PC-9 (cell line): Measurements from ENCODE around the gene TRIM42. TPM values are rescaled to one million over a fixed set of nuclear protein-coding genes. Genes with fewer than 3 reads are reported as not detected.

Experiments used
- Bru-seq: library from RNA; stranded (reverse); fragments of 400-500 nt; gene quantifications from one replicate; lab custom pipeline; 2021; lab: Mats Ljungman, UMichigan
- BruChase-seq, 2 experiments: library from RNA; stranded (reverse); fragments of 400-500 nt; gene quantifications; one replicate each; lab custom pipeline; 2021; lab: Mats Ljungman, UMichigan
- BruUV-seq: library from RNA; stranded (reverse); fragments of 400-500 nt; replicated peaks from 2 replicates; lab custom pipeline; 2021; lab: Mats Ljungman, UMichigan
- CTCF ChIA-PET: fragments of 300-600 bp; sonication (Branson Sonifier 250); formaldehyde crosslinking; loops from one replicate; lab custom pipeline; 2022; ENCODE audit warnings: antibody characterized with exemption; lab: Charles Lee
- POLR2A ChIA-PET: fragments of 300-600 bp; sonication (Branson Sonifier 250); formaldehyde crosslinking; loops from one replicate; lab custom pipeline; 2022; ENCODE audit warnings: antibody characterized with exemption; ENCODE audit not compliant: unreplicated experiment; lab: Charles Lee
- DNase-seq, 2 experiments: peaks; one replicate each; pipeline versions ENCODE4 v3.0.0 to v3.0.0-alpha.2; 2015 to 2022; ENCODE audit warnings: mixed read lengths in 1 of 2
- H2AFZ ChIP-seq: fragments of 200-600 bp; sonication (generic); 2 replicates; pipeline ENCODE4 v1.8.1; 2017; ENCODE audit warnings: antibody characterized with exemption
- H3F3A ChIP-seq: fragments of 200-600 bp; sonication (generic); 2 replicates; pipeline ENCODE4 v1.8.1; 2017; ENCODE audit warnings: antibody characterized with exemption, mild to moderate bottlenecking, low read depth; ENCODE audit not compliant: insufficient read depth
- H3K27ac ChIP-seq: fragments of 200-600 bp; sonication (generic); 2 replicates; pipeline ENCODE4 v1.6.1; 2016; ENCODE audit warnings: mixed run types
- H3K27me3 ChIP-seq: fragments of 200-600 bp; sonication (generic); 2 replicates; pipeline ENCODE4 v1.6.1; 2016; ENCODE audit warnings: low read depth, mixed run types; ENCODE audit not compliant: insufficient read depth
- H3K36me3 ChIP-seq: fragments of 200-600 bp; sonication (generic); 2 replicates; pipeline ENCODE4 v1.6.1; 2016; ENCODE audit warnings: low read depth, mixed run types
- H3K4me1 ChIP-seq: fragments of 200-600 bp; sonication (generic); replicated peaks from 2 replicates; pipeline ENCODE4 v1.6.1; 2016; ENCODE audit warnings: mixed run types; ENCODE audit not compliant: insufficient read depth
- H3K4me2 ChIP-seq: fragments of 200-600 bp; sonication (generic); 2 replicates; pipeline ENCODE4 v1.6.1; 2017; ENCODE audit warnings: mixed run types
- H3K4me3 ChIP-seq: fragments of 200-600 bp; sonication (generic); 2 replicates; pipeline ENCODE4 v1.6.1; 2016; ENCODE audit warnings: mixed run types
- H3K79me2 ChIP-seq: fragments of 200-600 bp; sonication (generic); 2 replicates; pipeline ENCODE4 v1.6.1; 2017; ENCODE audit warnings: low read depth, mixed run types
- H3K9me2 ChIP-seq: fragments of 200-600 bp; sonication (generic); 2 replicates; pipeline ENCODE4 v1.8.1; 2017; ENCODE audit warnings: mild to moderate bottlenecking; ENCODE audit not compliant: insufficient read depth
- H3K9me3 ChIP-seq: fragments of 200-600 bp; sonication (generic); 2 replicates; pipeline ENCODE4 v1.8.1; 2016; ENCODE audit warnings: low read depth; ENCODE audit not compliant: insufficient read depth
- H4K20me1 ChIP-seq: fragments of 200-600 bp; sonication (generic); 2 replicates; pipeline ENCODE4 v1.8.1; 2017; ENCODE audit not compliant: insufficient read depth
- EZH2 ChIP-seq: fragments of 200-600 bp; sonication (generic); IDR thresholded peaks from 2 replicates; pipeline ENCODE4 v1.8.0; 2017; ENCODE audit warnings: antibody characterized with exemption, low read depth
- intact Hi-C: fragments of 100-400 bp; cut with micrococcal nuclease; formaldehyde crosslinking; loops from one replicate; pipeline ENCODE4 v1.10.0; 2022; ENCODE audit not compliant: unreplicated experiment
- long read RNA-seq: library from polyadenylated mRNA; stranded (forward); transcript quantifications from one replicate; pipeline ENCODE4 v2.0.0, GENCODE V29; 2022
- total RNA-seq: library from RNA; stranded (reverse); gene quantifications from 2 replicates; pipeline ENCODE4 v1.2.3, GENCODE V29; 2021
- TF ChIP-seq, protein P1 (sequence below): fragments of 200-600 bp; sonication (generic); conservative IDR thresholded peaks from 2 replicates; pipeline ENCODE4 v1.6.1; 2017; ENCODE audit warnings: mixed run types, antibody characterized with exemption, mild to moderate bottlenecking, moderate library complexity

TRIM42 gene
- not detected in 2 replicates for total RNA-seq
- not detected for Bru-seq, nascent RNA
- not detected for BruChase-seq, experiment 1, labeled RNA remaining after a 2-hour chase
- not detected for BruChase-seq, experiment 2, labeled RNA remaining after a 6-hour chase
- long read RNA-seq = 0 reads

DNA sequence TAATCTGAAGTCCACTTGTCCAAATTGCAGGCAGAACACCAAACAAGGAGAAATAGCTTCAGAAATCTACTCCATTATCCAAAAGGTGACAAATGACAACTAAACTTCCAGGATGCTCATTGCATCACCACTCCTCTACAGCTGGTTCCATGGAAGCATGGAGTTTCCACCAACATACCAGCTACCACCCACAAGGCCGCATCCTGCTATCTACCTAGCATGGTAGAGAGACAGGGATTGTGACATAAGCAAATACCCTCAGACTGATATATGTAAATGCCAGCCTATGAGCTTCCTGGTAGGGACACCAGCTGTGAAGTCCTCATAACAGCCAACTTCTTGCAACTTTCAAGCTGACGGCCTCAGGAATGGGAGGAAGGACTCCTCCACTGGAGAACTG, at the start of gene TRIM42:
TSS of gene TRIM42 (plus strand) at position 301 of the 400 bp plus-strand sequence. CDS start 166 bp downstream, outside the sequence.
- Histone ChIP-seq H3K4me2 (no peak within 1 kb of the TSS), H2AFZ (no peak within 1 kb of the TSS), H3K36me3 (no peaks in the 10 kb centered on the region), H4K20me1 (no peaks in the 10 kb centered on the region), H3F3A (no peaks in the 10 kb centered on the region), H3K9me2 (no peaks in the 10 kb centered on the region), H3K4me1 (no peaks in the 10 kb centered on the region), H3K4me3 (no peak within 1 kb of the TSS), H3K27me3 (no peaks in the 10 kb centered on the region), H3K79me2 (no peaks in the 10 kb centered on the region), H3K9me3 (no peaks in the 10 kb centered on the region), H3K27ac (no peak within 1 kb of the TSS)
- TF ChIP-seq, protein P1, sequence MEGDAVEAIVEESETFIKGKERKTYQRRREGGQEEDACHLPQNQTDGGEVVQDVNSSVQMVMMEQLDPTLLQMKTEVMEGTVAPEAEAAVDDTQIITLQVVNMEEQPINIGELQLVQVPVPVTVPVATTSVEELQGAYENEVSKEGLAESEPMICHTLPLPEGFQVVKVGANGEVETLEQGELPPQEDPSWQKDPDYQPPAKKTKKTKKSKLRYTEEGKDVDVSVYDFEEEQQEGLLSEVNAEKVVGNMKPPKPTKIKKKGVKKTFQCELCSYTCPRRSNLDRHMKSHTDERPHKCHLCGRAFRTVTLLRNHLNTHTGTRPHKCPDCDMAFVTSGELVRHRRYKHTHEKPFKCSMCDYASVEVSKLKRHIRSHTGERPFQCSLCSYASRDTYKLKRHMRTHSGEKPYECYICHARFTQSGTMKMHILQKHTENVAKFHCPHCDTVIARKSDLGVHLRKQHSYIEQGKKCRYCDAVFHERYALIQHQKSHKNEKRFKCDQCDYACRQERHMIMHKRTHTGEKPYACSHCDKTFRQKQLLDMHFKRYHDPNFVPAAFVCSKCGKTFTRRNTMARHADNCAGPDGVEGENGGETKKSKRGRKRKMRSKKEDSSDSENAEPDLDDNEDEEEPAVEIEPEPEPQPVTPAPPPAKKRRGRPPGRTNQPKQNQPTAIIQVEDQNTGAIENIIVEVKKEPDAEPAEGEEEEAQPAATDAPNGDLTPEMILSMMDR = no peak
- TF ChIP-seq EZH2 = no peak
- BruUV-seq = no TSS peak
- ChIA-PET CTCF (no interaction called here), POLR2A (no interaction called here)
- intact Hi-C loops = no loop called here
- no peak for DNase-seq

DNA sequence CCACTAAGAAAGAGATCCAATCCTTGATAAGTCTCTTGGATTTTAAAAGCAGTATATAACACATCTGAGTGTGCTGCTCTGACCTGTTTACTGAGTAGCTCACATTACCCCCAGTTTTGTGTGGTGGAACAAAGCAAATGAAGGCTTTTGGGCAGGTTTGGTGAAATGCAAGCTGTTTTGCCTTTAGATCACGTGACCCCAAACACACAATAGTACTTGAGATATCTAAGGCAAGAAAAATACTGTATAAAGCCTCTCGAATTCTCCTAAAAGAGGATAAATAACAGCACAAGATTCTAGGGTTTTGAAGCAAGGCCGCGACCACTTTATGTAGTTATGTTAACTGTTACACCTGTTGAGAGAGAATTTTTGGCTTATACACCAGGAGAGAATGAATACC, 49.3 kb upstream of the TRIM42 start:
- H2AFZ ChIP-seq = no peak overlapping the region
- no TSS peak for BruUV-seq
- no peaks in the 10 kb centered on the region; the same call in 1 of the 2 replicates for H3K9me3 ChIP-seq
- TF ChIP-seq EZH2 = no peak
- TF ChIP-seq, protein P1 = no peak
- no peak overlapping the region for H3K4me3 ChIP-seq
- no peaks in the 10 kb centered on the region for H3K36me3 ChIP-seq
- ChIA-PET POLR2A (no interaction called here), CTCF (no interaction called here)
- H3K9me2 ChIP-seq = no peaks in the 10 kb centered on the region
- intact Hi-C loops = loop anchor here (2.0 kb wide), 1 partner anchor 188 kb away; no protein-coding TSS in a partner anchor
- H3F3A ChIP-seq = peaks cover 16% of the 10 kb centered on the region
- H3K79me2 ChIP-seq = no peaks in the 10 kb centered on the region
- peak overlapping the region; percentile 72 for H3K27ac ChIP-seq
- H4K20me1 ChIP-seq = no peaks in the 10 kb centered on the region
- H3K4me1 ChIP-seq = peaks cover 30% of the 10 kb centered on the region
- H3K27me3 ChIP-seq = no peaks in the 10 kb centered on the region
- no peak overlapping the region; the same call in 1 of the 2 replicates for H3K4me2 ChIP-seq
- DNase-seq = no peak

DNA sequence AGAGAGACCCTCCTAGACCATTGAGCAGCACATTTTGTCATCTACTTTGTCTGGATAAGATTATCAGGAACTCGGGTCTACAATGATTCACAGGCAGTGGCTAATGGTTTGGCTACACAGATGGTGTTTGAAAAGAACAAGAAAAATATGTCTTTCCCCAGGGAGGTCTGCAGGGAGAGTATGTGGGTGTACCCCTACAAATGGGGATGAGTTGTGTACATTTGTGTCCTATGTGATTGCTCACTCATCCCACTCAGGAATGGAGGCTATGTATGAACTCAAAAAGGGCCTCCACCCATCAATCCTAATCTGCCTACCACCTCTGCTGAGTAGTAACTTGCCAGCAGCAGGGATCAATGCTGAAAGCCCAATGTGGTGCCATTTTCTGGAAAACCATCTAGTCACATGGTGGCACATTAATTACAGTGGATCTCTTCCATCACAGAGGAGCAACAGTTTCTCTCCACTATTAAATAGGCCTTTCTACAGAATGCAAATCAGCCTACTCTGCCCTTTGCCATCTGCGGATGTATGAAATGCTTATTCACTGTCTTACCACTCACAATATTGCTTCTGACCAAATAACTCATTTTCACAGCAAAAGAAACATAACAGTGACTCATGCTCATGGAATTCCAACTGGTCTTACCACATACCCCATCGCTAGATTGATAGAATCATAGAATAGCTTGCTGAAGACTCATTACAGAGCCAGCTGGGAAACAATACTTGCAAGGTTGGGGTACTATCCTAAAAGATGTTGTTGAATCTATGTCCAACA, 48.3 kb upstream of the TRIM42 start:
- Histone ChIP-seq H3F3A (peaks cover 16% of the 10 kb centered on the region), H3K79me2 (no peaks in the 10 kb centered on the region), H4K20me1 (no peaks in the 10 kb centered on the region), H3K4me2 (peak overlapping the region; percentile 29), H3K9me2 (no peaks in the 10 kb centered on the region), H3K36me3 (no peaks in the 10 kb centered on the region), H3K27me3 (no peaks in the 10 kb centered on the region), H3K27ac (peak overlapping the region; percentile 72), H3K4me1 (peaks cover 30% of the 10 kb centered on the region), H2AFZ (peak overlapping the region; percentile 17; the same call in 1 of the 2 replicates), H3K9me3 (no peaks in the 10 kb centered on the region; the same call in 1 of the 2 replicates), H3K4me3 (no peak overlapping the region)
- POLR2A ChIA-PET = interaction anchor here (0.6 kb wide), 1 partner anchor 129 kb away, joined by 3 read pairs; no protein-coding TSS in a partner anchor
- TSS peak; percentile 52 for BruUV-seq
- CTCF ChIA-PET = no interaction called here
- TF ChIP-seq, protein P1 = no peak
- intact Hi-C loops = loop anchor here (1.0 to 10.0 kb wide), 4 partner anchors 59 to 1095 kb away; partner anchors contain the start of gene RBP1
- peak; percentile 56 to 92 for DNase-seq
